Endothelial cell (in vitro differentiated cells): ENCODE data around the gene ARID3A. TPM values are rescaled to one million over a fixed set of nuclear protein-coding genes. Genes with fewer than 3 reads are reported as not detected.

ENCODE experiments used
- DNase-seq: peaks from one replicate; pipeline ENCODE4 v3.0.0; 2021; ENCODE audit warnings: low spot score
- H3K27ac Mint-ChIP-seq: one replicate; pipeline ENCODE4 v1.8.0; 2021; ENCODE audit warnings: mixed read lengths, inconsistent platforms; ENCODE audit not compliant: unreplicated experiment
- H3K27me3 Mint-ChIP-seq: one replicate; pipeline ENCODE4 v1.8.0; 2021; ENCODE audit warnings: mild to moderate bottlenecking, moderate library complexity, mixed read lengths, inconsistent platforms; ENCODE audit not compliant: unreplicated experiment
- H3K36me3 Mint-ChIP-seq: one replicate; pipeline ENCODE4 v1.8.0; 2021; ENCODE audit warnings: mild to moderate bottlenecking, low read depth, mixed read lengths, inconsistent platforms; ENCODE audit not compliant: unreplicated experiment
- H3K4me1 Mint-ChIP-seq: one replicate; pipeline ENCODE4 v1.8.0; 2021; ENCODE audit warnings: mild to moderate bottlenecking, mixed read lengths, inconsistent platforms; ENCODE audit not compliant: unreplicated experiment
- H3K4me3 Mint-ChIP-seq: one replicate; pipeline ENCODE4 v1.8.0; 2021; ENCODE audit warnings: mild to moderate bottlenecking, mixed read lengths, inconsistent platforms; ENCODE audit not compliant: unreplicated experiment
- H3K9me3 Mint-ChIP-seq: one replicate; pipeline ENCODE4 v1.8.0; 2021; ENCODE audit warnings: mixed read lengths, inconsistent platforms; ENCODE audit not compliant: unreplicated experiment
- CTCF ChIP-seq: fragments of 200-600 bp; sonication (generic); IDR thresholded peaks from one replicate; pipeline ENCODE4 v1.5.0; 2021; ENCODE audit warnings: antibody characterized with exemption; ENCODE audit not compliant: unreplicated experiment
- total RNA-seq: library from RNA; stranded (reverse); fragmentation: NEBNext Ultra II Directional; extraction: Animal tissue kit (Norgen Biotek cat#: 25700); gene quantifications from one replicate; pipeline ENCODE4 v1.2.1, GENCODE V29; 2021; ENCODE audit not compliant: unreplicated experiment

Gene ARID3A
- total RNA-seq, 1 donor from 2014 or later = 108 TPM

DNA sequence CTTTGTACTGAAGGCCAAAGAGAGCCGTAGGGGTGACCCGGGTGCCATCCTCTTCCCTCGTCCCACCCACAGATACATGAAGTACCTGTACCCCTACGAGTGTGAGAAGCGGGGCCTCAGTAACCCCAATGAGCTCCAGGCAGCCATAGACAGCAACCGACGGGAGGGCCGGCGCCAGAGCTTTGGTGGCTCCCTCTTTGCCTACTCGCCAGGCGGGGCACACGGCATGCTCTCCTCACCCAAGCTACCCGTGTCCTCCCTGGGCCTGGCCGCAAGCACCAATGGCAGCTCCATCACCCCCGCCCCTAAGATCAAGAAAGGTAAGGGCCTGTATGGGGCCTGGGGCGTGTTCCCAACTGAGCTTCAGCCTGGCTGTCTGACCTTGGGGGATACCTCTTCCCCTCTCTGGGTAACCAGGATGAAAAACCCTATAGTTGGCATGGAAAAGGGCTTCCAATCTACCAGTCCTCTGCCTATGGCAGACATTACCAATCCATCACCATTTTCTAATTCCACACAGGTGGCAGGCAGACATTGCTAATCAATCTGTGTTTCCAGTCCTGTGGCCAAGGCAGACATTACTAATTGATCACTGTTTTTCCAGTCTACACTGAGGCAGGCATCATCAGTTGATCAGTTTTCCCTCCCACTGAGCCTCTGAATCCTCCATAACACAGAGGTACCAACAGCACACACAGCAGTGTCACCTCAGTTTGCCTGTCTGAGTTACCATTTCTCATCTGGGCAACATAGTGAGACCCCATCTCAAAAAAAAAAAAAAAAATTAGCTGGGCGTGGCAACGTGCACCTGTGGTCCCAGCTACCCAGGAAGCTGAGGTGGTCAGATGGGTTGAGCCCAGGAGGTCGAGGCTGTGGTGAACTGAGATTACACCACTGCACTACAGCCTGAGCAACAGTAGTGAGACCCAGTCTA, 39.2 kb downstream of the ARID3A start:
- Mint-ChIP-seq H3K4me3 (peak overlapping the region; percentile 33), H3K36me3 (peaks cover 41% of the 10 kb centered on the region), H3K27ac (peak overlapping the region; percentile 12), H3K9me3 (no peaks in the 10 kb centered on the region), H3K27me3 (peaks cover 3% of the 10 kb centered on the region), H3K4me1 (peaks cover 2% of the 10 kb centered on the region)
- DNase-seq = no peak
- TF ChIP-seq CTCF = no peak

- Mint-ChIP-seq H3K4me1 (peaks cover 2% of the 10 kb centered on the region), H3K27me3 (peaks cover 4% of the 10 kb centered on the region), H3K4me3 (peak overlapping the region; percentile 42), H3K27ac (no peak overlapping the region), H3K36me3 (peaks cover 47% of the 10 kb centered on the region), H3K9me3 (no peaks in the 10 kb centered on the region)
- TF ChIP-seq CTCF = no peak
- no peak for DNase-seq
Observed at GRCh38 chr19:966485-967088, 40.8 kb downstream of the ARID3A start.

DNA sequence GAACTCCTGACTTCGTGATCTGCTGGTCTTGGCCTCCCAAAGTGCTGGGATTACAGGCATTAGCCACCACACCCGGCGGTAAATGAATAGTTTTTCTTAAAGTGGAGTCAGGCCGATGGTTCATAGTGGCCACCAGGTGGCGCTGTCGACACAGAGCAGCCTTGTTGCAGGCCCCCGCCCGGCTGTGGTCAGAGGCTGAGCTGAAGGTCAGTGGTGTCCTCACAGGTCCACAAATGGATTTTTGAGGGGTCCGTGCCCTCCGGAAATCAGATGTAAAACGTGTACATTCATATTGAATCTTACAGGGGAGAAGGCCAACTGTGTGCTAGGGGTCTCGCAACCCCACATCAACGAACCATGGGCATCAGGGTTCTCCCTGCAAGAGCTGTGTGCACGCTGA, 44.9 kb downstream of the ARID3A start:
- Mint-ChIP-seq H3K4me1 (no peaks in the 10 kb centered on the region), H3K9me3 (no peaks in the 10 kb centered on the region), H3K27me3 (peaks cover 4% of the 10 kb centered on the region), H3K27ac (no peak overlapping the region), H3K36me3 (peaks cover 36% of the 10 kb centered on the region), H3K4me3 (peak overlapping the region; percentile 83)
- TF ChIP-seq CTCF = peak; percentile 97
- DNase-seq = no peak

- Mint-ChIP-seq H3K36me3 (peaks cover 36% of the 10 kb centered on the region), H3K4me3 (no peak overlapping the region), H3K27me3 (peaks cover 4% of the 10 kb centered on the region), H3K9me3 (no peaks in the 10 kb centered on the region), H3K4me1 (no peaks in the 10 kb centered on the region), H3K27ac (no peak overlapping the region)
- DNase-seq = no peak
- no peak for TF ChIP-seq CTCF
Observed at GRCh38 chr19:971795-972194, 46.0 kb downstream of the ARID3A start.

DNA sequence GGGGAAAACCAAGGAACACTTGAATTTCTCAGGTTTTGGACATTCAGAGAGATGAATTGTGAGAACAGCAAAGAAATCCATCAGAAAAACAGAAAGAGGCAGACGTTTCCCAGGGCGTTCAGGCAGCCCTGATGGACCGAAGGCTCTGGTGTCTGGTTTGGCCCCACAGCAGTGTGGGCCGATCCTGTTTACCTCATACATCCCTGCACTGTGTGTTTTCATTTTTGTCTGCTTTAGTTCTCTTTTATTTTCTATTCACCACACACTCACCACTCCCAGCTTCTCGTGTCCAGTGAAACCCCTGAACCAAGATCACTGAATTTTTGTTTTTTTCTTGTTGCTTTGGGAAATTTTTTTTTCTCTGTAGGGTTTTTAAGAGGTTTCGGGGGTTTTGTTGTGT, 46.4 kb downstream of the ARID3A start:
- H3K27ac Mint-ChIP-seq = peak overlapping the region; percentile 74
- H3K36me3 Mint-ChIP-seq = peaks cover 33% of the 10 kb centered on the region
- no peak for DNase-seq
- peaks cover 4% of the 10 kb centered on the region for H3K27me3 Mint-ChIP-seq
- H3K4me1 Mint-ChIP-seq = no peaks in the 10 kb centered on the region
- TF ChIP-seq CTCF = no peak
- H3K4me3 Mint-ChIP-seq = peak overlapping the region; percentile 82
- H3K9me3 Mint-ChIP-seq = no peaks in the 10 kb centered on the region
